Psoas muscle (tissue), 8 donors: ENCODE data around the gene RITA1. TPM values are rescaled to one million over a fixed set of nuclear protein-coding genes. Genes with fewer than 3 reads are reported as not detected.

Experiments used
- ATAC-seq, 4 donors: fragments of 200-7000 bp; cut with Tn5 transposase; one replicate each; pipeline ENCODE4 v1.9.1; 2020; ENCODE audit warnings: moderate library complexity in 3 of 4, mild to moderate bottlenecking in 2 of 4
- DNase-seq, 2 donors: peaks; one replicate each; pipeline ENCODE4 v3.0.0-alpha.2; 2020
- H3K27ac ChIP-seq: fragments of 200-600 bp; one replicate; pipeline ENCODE4 v1.8.0; 2022
- H3K27me3 ChIP-seq, 3 donors: fragments of 200-600 bp in 1 of 3; one replicate each; pipeline versions ENCODE4 v1.6.1 to v1.8.0; 2013 to 2022; ENCODE audit warnings: low read length in 2 of 3, mild to moderate bottlenecking in 2 of 3, moderate library complexity in 1 of 3; ENCODE audit not compliant: insufficient read depth in 3 of 3
- H3K36me3 ChIP-seq, 2 donors: fragments of 200-600 bp in 1 of 2; one replicate each; pipeline versions ENCODE4 v1.6.1 to v1.8.0; 2013 to 2022; ENCODE audit warnings: low read depth in 1 of 2, mild to moderate bottlenecking in 1 of 2, moderate library complexity in 1 of 2; ENCODE audit not compliant: insufficient read depth in 1 of 2
- H3K4me1 ChIP-seq: fragments of 200-600 bp; one replicate; pipeline ENCODE4 v1.8.0; 2022
- H3K4me3 ChIP-seq: fragments of 200-600 bp; one replicate; pipeline ENCODE4 v1.8.0; 2022; ENCODE audit warnings: mild to moderate bottlenecking
- H3K9me3 ChIP-seq: fragments of 200-600 bp; one replicate; pipeline ENCODE4 v1.8.0; 2022
- CTCF ChIP-seq: fragments of 200-600 bp; IDR thresholded peaks from one replicate; pipeline ENCODE4 v1.8.0; 2022; ENCODE audit warnings: antibody characterized with exemption
- WGBS, 3 donors: extraction: QIAGEN DNeasy Blood & Tissue Kit; methylation state at CpG; one replicate each; pipeline versions ENCODE4 v1.1.6 to v1.1.7; 2013; 5-methylcytosine and 5-hydroxymethylcytosine counted together
- intact Hi-C, 2 donors: fragments of 100-400 bp; cut with DNase I; formaldehyde crosslinking; loops; one replicate each; pipeline versions ENCODE4 v1.11.0 to v1.14.2; 2022
- polyA plus RNA-seq, 3 donors: library from polyadenylated mRNA; stranded (reverse); fragments of 200-250 nt; gene quantifications; one replicate each; pipeline ENCODE4 v1.2.3, GENCODE V29; 2013
- total RNA-seq, 4 donors: library from RNA; stranded (reverse); fragmentation: NEBNext Ultra II Directional in 2 of 4; extraction: Animal tissue kit (Norgen Biotek cat#: 25700) in 2 of 4; gene quantifications; one replicate each; pipeline versions ENCODE4 v1.2.1 to v1.2.4, GENCODE V29; 2021 to 2023
- donor health status: healthy with polysubstance abuse.
- donor health status: DM: no; HTN: no; CAD: no; lungs with moderate emphysema.
- donor health status: Bipolar disorder and iron deficiency.
- donor health status: healthy.
- donor health status: DM: yes; HTN: yes; CAD: no.
- donor health status: DM: no; HTN: no; CAD: no.
- donor health status: DM: no; HTN: no; CAD: no.
- donor health status: DM: yes; HTN: yes; CAD: no.

The RITA1 gene
- total and polyA plus RNA-seq, 7 donors, result 13.0 to 28.5 (median 15.3) TPM

GRCh38 chr12:113190761-113191160, 5.2 kb downstream of the RITA1 start:
- DNase-seq (no peak), ATAC-seq (peak in 1 of 4 donors; percentile 23)
- Histone ChIP-seq H3K9me3 (no peaks in the 10 kb centered on the region), H3K4me1 (peaks cover 22% of the 10 kb centered on the region), H3K27me3 (no peaks in the 10 kb centered on the region), H3K27ac (no peak overlapping the region), H3K36me3 (peaks cover 4 to 27% of the 10 kb centered on the region in 2 donors), H3K4me3 (no peak overlapping the region)
- WGBS, 3 donors, result 87 to 93% (median 91%) methylated on average over 4 of the region's 4 CpGs
- intact Hi-C loops, result loop anchor here in 1 of 2 donors (5.0 kb wide), 1 partner anchor 237 kb away; no protein-coding TSS in a partner anchor
- TF ChIP-seq CTCF, result no peak

- no peak overlapping the region for H3K27ac ChIP-seq
- ATAC-seq (no peak), DNase-seq (no peak)
- TF ChIP-seq CTCF, result no peak
- no peaks in the 10 kb centered on the region for H3K27me3 ChIP-seq
- H3K36me3 ChIP-seq, result peaks cover 4 to 27% of the 10 kb centered on the region in 2 donors
- intact Hi-C loops, result loop anchor here in 1 of 2 donors (5.0 kb wide), 1 partner anchor 236 kb away; no protein-coding TSS in a partner anchor
- H3K4me1 ChIP-seq, result peaks cover 21% of the 10 kb centered on the region
- H3K4me3 ChIP-seq, result no peak overlapping the region
- H3K9me3 ChIP-seq, result no peaks in the 10 kb centered on the region
- 89 to 96% (median 95%) methylated on average over 19 of the region's 19 CpGs for WGBS, 3 donors
Observed at GRCh38 chr12:113191227-113191626, 5.7 kb downstream of the RITA1 start.

- Histone ChIP-seq H3K27me3 (no peaks in the 10 kb centered on the region), H3K27ac (peak overlapping the region; percentile 71), H3K4me1 (peaks cover 16% of the 10 kb centered on the region), H3K36me3 (peaks cover 2 to 13% of the 10 kb centered on the region in 2 donors), H3K9me3 (no peaks in the 10 kb centered on the region), H3K4me3 (no peak overlapping the region)
- no peak for TF ChIP-seq CTCF
- 71 to 80% (median 77%) methylated on average over 4 of the region's 4 CpGs for WGBS, 3 donors
- DNase-seq (no peak), ATAC-seq (peak in 1 of 4 donors; percentile 8)
- intact Hi-C loops, result loop anchor here in 1 of 2 donors (5.0 kb wide), 2 partner anchors 77 to 232 kb away; no protein-coding TSS in a partner anchor
Observed at GRCh38 chr12:113194971-113195391, 9.5 kb downstream of the RITA1 start.

- WGBS, 3 donors, result 90 to 97% (median 94%) methylated on average over 13 of the region's 13 CpGs
- Histone ChIP-seq H3K4me1 (peaks cover 16% of the 10 kb centered on the region), H3K4me3 (no peak overlapping the region), H3K27ac (no peak overlapping the region), H3K36me3 (peaks cover 2 to 13% of the 10 kb centered on the region in 2 donors), H3K27me3 (no peaks in the 10 kb centered on the region), H3K9me3 (no peaks in the 10 kb centered on the region)
- ATAC-seq (no peak), DNase-seq (no peak)
- no peak for TF ChIP-seq CTCF
- intact Hi-C loops, result loop anchor here in 1 of 2 donors (5.0 kb wide), 1 partner anchor 77 kb away; no protein-coding TSS in a partner anchor
Observed at GRCh38 chr12:113195598-113195997, 10.1 kb downstream of the RITA1 start.

- intact Hi-C loops, result loop anchor here in 1 of 2 donors (5.0 kb wide), 1 partner anchor 76 kb away; no protein-coding TSS in a partner anchor
- no peak for TF ChIP-seq CTCF
- DNase-seq (peak in 1 of 2 donors; percentile 44), ATAC-seq (peak in 2 of 4 donors; percentile 1 to 2)
- peaks cover 16% of the 10 kb centered on the region for H3K4me1 ChIP-seq
- H3K4me3 ChIP-seq, result no peak overlapping the region
- peaks cover 0 to 7% of the 10 kb centered on the region in 2 donors for H3K36me3 ChIP-seq
- no peaks in the 10 kb centered on the region for H3K9me3 ChIP-seq
- H3K27ac ChIP-seq, result no peak overlapping the region
- 62 to 82% (median 69%) methylated on average over 7 of the region's 7 CpGs for WGBS, 3 donors
- no peaks in the 10 kb centered on the region for H3K27me3 ChIP-seq
Observed at GRCh38 chr12:113196582-113196981, 11.1 kb downstream of the RITA1 start.
